Stimulated activated CD4-positive, alpha-beta T cell treated with anti-CD3 and anti-CD28 coated beads, Interleukin-15, amount 100 ng/mL, for 1 hour (primary cell): ENCODE results near the gene RASGRF1.

Experiments
- DNase-seq, 2 donors: peaks; one replicate each; pipeline ENCODE4 v3.0.0-alpha.2; 2020; ENCODE audit warnings: low read depth in 1 of 2, low spot score in 1 of 2

The RASGRF1 gene

DNA sequence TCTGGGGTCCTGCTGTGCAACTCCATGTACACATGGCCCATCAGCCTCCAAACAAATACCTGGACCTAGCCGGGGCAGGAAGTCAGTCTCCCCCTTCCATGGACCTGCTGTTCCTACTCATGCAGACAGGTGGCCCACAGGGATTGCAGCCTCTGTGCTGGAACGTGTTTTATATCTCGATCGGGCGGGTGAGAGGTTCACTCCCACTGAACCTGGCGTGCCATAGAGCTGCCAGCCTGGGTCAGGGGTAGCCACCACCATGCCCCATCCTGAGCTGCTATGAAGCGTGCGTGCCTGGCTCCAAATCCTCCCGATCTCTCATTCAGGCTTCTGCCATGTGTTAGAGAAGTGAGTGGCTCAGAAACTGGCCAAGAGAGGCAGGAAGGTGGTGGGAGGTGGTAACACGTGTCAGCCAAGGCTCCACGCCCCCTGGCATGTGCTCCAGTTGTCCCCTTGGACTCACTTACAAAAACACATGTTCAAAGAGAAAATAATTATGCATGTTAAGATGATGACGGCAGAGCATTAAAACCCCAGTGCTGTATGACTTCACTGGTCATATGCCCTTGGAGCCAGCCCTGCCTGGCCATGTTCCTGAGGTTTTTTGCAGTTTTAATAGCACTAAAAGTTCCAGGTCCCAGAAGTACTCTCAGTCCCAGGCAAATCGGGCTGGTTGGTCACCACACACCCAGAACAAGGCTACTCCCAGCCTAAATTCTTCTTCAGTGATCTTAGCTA, 176.4 kb downstream of the RASGRF1 start:
- DNase-seq: no peak

DNA sequence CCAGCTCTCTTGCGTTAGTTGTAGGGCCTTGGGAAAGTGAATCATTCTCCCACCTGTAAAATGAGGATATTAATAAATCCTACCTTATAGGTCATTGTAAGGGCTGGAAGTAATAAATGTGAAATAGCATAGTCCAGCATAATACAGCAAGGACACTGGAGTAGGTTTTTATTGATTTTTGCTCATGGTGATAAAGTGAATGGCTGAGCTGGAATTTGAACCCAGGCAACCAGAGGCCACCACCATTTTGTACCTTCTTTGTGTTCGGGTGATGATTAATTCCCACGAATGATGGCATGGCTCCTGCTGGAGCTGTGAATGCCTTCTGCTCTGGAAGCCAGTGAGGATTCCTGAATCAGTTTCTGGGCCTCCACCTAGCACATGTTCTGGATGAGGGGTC, 177.6 kb downstream of the RASGRF1 start:
- no peak for DNase-seq

DNA sequence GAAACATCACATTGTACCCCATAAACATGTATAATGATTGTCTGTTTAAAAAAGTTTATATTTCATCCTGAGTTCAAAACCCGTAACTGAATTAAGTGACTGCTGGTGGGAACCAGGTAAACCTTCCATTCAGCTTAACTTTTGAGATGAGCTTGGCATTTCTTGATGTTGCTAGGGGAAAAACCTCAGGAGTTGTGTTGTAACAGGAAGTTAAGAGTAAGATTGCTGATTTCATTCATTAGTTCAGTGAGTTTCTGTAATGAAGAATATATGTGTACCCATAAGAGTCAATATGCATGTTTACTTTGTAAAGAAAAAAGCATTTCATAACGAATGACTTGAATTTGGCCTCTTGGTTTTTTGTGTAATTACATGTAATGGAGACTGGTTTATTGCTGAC, 178.3 kb downstream of the RASGRF1 start:
- DNase-seq: no peak

DNA sequence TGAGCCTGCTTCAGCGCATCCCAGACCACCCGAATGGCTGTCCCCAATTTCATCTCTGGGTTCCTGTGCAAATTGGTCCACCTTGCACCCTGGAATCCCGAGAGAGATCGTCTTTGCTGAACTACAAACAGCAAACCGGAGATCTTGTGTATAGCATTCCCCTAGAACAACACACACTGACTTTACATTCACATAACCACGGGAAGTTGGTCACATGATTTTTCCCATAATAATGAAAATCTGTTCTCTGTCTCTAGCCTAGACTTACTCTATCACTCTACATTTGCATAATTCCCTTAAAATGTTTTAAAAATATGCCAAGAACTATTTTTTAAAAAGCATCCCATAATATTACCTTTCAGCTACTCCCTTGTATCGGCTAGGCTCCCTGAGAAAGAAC, 180.3 kb downstream of the RASGRF1 start:
- no peak for DNase-seq
